Esophagus squamous epithelium (tissue), 5 donors: ENCODE measurements around the gene SCNN1G. TPM values are rescaled to one million over a fixed set of nuclear protein-coding genes. Genes with fewer than 3 reads are reported as not detected.

Source experiments
- DNase-seq: peaks from one replicate; lab custom pipeline; 2025; lab: John Stamatoyannopoulos, UW
- H3K27ac ChIP-seq, 4 donors: fragments of 200-600 bp; sonication (generic); one replicate each; pipeline ENCODE4 v1.5.1; 2016 to 2019; ENCODE audit warnings: mild to moderate bottlenecking in 1 of 4
- H3K27me3 ChIP-seq, 4 donors: fragments of 200-600 bp; sonication (generic); 1 replicate in 3 of 4; 2 replicates in 1 of 4; pipeline versions ENCODE4 v1.5.1 to v1.6.0; 2017 to 2021; ENCODE audit warnings: antibody characterized with exemption in 1 of 4
- H3K36me3 ChIP-seq, 3 donors: fragments of 200-600 bp; sonication (generic); one replicate each; pipeline ENCODE4 v1.5.1; 2016 to 2019
- H3K4me1 ChIP-seq, 3 donors: fragments of 200-600 bp; sonication (generic); one replicate each; pipeline ENCODE4 v1.5.1; 2017 to 2019
- H3K4me3 ChIP-seq, 4 donors: fragments of 200-600 bp; sonication (generic); 1 replicate in 3 of 4; 2 replicates in 1 of 4; pipeline ENCODE4 v1.5.1; 2016 to 2019; ENCODE audit warnings: mild to moderate bottlenecking in 2 of 4, moderate library complexity in 1 of 4
- H3K9me3 ChIP-seq, 3 donors: fragments of 200-600 bp; sonication (generic); one replicate each; pipeline ENCODE4 v1.5.1; 2016 to 2019
- CTCF ChIP-seq, 6 experiments: fragments of 450-650 bp in 4 of 6; fragments of 200-600 bp in 2 of 6; sonication (generic) in 2 of 6; IDR thresholded peaks; one replicate each; pipeline ENCODE4 v1.5.1; 2016 to 2019; ENCODE audit warnings: antibody characterized with exemption in 6 of 6, mild to moderate bottlenecking in 4 of 6, moderate library complexity in 4 of 6
- POLR2A ChIP-seq, 4 donors: fragments of 450-650 bp; IDR thresholded peaks; one replicate each; pipeline ENCODE4 v1.6.1; 2017; ENCODE audit warnings: antibody characterized with exemption in 4 of 4, mild to moderate bottlenecking in 4 of 4, moderate library complexity in 3 of 4
- WGBS, 2 donors: methylation state at CpG; one replicate each; pipeline ENCODE4 v1.1.5; 2018; 5-methylcytosine and 5-hydroxymethylcytosine counted together
- intact Hi-C: fragments of 100-400 bp; cut with DNase I; formaldehyde crosslinking; loops from one replicate; pipeline ENCODE4 v1.15.0; 2022
- total RNA-seq, 4 donors: library from RNA; depleted of rRNA; stranded (reverse); fragments of >200 nt; gene quantifications; one replicate each; pipeline ENCODE4 v1.1.0, GENCODE V29; 2016
- donor health status: DM: yes; HTN: yes; CAD: no.

Gene SCNN1G
- total RNA-seq, 4 donors from 2014 or later, result 5.0 to 10.8 (median 7.0) TPM

GRCh38 chr16:23216658-23217246 lies 34.2 kb downstream of the SCNN1G start:
- intact Hi-C loops, result no loop called here
- Histone ChIP-seq H3K9me3 (no peaks in the 10 kb centered on the region), H3K4me1 (no peaks in the 10 kb centered on the region), H3K27me3 (no peaks in the 10 kb centered on the region), H3K27ac (no peak overlapping the region), H3K4me3 (no peak overlapping the region), H3K36me3 (peaks cover 0 to 50% (median 0%) of the 10 kb centered on the region in 3 donors)
- DNase-seq, result no peak
- WGBS, 2 donors, result 79 to 84% methylated on average over 4 of the region's 4 CpGs
- no peak for TF ChIP-seq POLR2A (IDR thresholded peaks at IDR 0.05)
- no peak for TF ChIP-seq CTCF (IDR thresholded peaks at IDR 0.05)

GRCh38 chr16:23217646-23218045 lies 35.1 kb downstream of the SCNN1G start:
- intact Hi-C loops, result no loop called here
- WGBS, 2 donors, result 67 to 85% methylated on average over 5 to 6 of the region's 8 CpGs
- H3K27ac ChIP-seq, result no peak overlapping the region
- H3K4me1 ChIP-seq, result no peaks in the 10 kb centered on the region
- H3K36me3 ChIP-seq, result peaks cover 0 to 41% (median 0%) of the 10 kb centered on the region in 3 donors
- H3K4me3 ChIP-seq, result no peak overlapping the region
- no peak for DNase-seq
- TF ChIP-seq POLR2A (IDR thresholded peaks at IDR 0.05) (no peak), CTCF (IDR thresholded peaks at IDR 0.05) (no peak)
- no peaks in the 10 kb centered on the region for H3K27me3 ChIP-seq
- H3K9me3 ChIP-seq, result no peaks in the 10 kb centered on the region

- H3K27me3 ChIP-seq, result no peaks in the 10 kb centered on the region
- TF ChIP-seq CTCF (IDR thresholded peaks at IDR 0.05) (no peak), POLR2A (IDR thresholded peaks at IDR 0.05) (no peak)
- H3K27ac ChIP-seq, result no peak overlapping the region
- no peak for DNase-seq
- no peaks in the 10 kb centered on the region for H3K4me1 ChIP-seq
- H3K9me3 ChIP-seq, result no peaks in the 10 kb centered on the region
- intact Hi-C loops, result no loop called here
- H3K4me3 ChIP-seq, result no peak overlapping the region
- H3K36me3 ChIP-seq, result no peaks in the 10 kb centered on the region
Measured at GRCh38 chr16:23222929-23223328, 40.4 kb downstream of the SCNN1G start.

- Histone ChIP-seq H3K27ac (no peak overlapping the region), H3K4me3 (no peak overlapping the region), H3K27me3 (no peaks in the 10 kb centered on the region), H3K36me3 (no peaks in the 10 kb centered on the region), H3K9me3 (no peaks in the 10 kb centered on the region), H3K4me1 (no peaks in the 10 kb centered on the region)
- DNase-seq, result no peak
- TF ChIP-seq CTCF (IDR thresholded peaks at IDR 0.05) (no peak), POLR2A (IDR thresholded peaks at IDR 0.05) (no peak)
- 74% methylated on average over 3 to 4 of the region's 8 CpGs for WGBS, 2 donors
- intact Hi-C loops, result no loop called here
Measured at GRCh38 chr16:23223368-23223767, 40.8 kb downstream of the SCNN1G start.

- no peak for DNase-seq
- intact Hi-C loops, result no loop called here
- Histone ChIP-seq H3K27me3 (no peaks in the 10 kb centered on the region), H3K4me1 (peaks cover 0 to 3% (median 0%) of the 10 kb centered on the region in 3 donors), H3K36me3 (no peaks in the 10 kb centered on the region), H3K9me3 (no peaks in the 10 kb centered on the region), H3K27ac (no peak overlapping the region), H3K4me3 (no peak overlapping the region)
- no peak for TF ChIP-seq CTCF (IDR thresholded peaks at IDR 0.05)
- WGBS, 2 donors, result 76% methylated on average over 4 of the region's 4 CpGs
Measured at GRCh38 chr16:23225109-23225508, 42.6 kb downstream of the SCNN1G start.
